Neural cell (in vitro differentiated cells): Measurements from ENCODE around the gene POLDIP3.

Experiments
- CTCF ChIP-seq: fragments of 450-650 bp; IDR thresholded peaks from 2 replicates; pipeline ENCODE4 v1.5.1; 2014; ENCODE audit warnings: antibody characterized with exemption, mild to moderate bottlenecking, moderate library complexity; ENCODE audit not compliant: poor library complexity, severe bottlenecking
- EZH2 ChIP-seq: fragments of 200-600, 300-800 bp; shearing (Covaris generic), sonication (generic); IDR thresholded peaks from 2 replicates; pipeline ENCODE4 v1.6.1; 2014; ENCODE audit warnings: antibody characterized with exemption, low read length, borderline replicate concordance, mild to moderate bottlenecking; ENCODE audit not compliant: insufficient read depth, poor library complexity, severe bottlenecking
- POLR2AphosphoS5 ChIP-seq: IDR thresholded peaks from 2 replicates; pipeline ENCODE4 v1.6.1; 2012
- RAD21 ChIP-seq: fragments of 450-650 bp; conservative IDR thresholded peaks from 2 replicates; pipeline ENCODE4 v1.6.1; 2014; ENCODE audit warnings: antibody characterized with exemption, mild to moderate bottlenecking, moderate library complexity
- REST ChIP-seq: IDR thresholded peaks from 2 replicates; pipeline ENCODE4 v1.6.1; 2012; ENCODE audit warnings: borderline replicate concordance
- SMC3 ChIP-seq: fragments of 450-650 bp; conservative IDR thresholded peaks from 2 replicates; pipeline ENCODE4 v1.6.1; 2014; ENCODE audit warnings: antibody characterized with exemption, mild to moderate bottlenecking, moderate library complexity; ENCODE audit not compliant: poor library complexity

GRCh38 chr22:42596336-42596735 lies 18.3 kb downstream of the POLDIP3 start:
- TF ChIP-seq CTCF (no peak), POLR2AphosphoS5 (no peak), REST (no peak), EZH2 (no peak), SMC3 (no peak), RAD21 (no peak)
